Peyer's patch (tissue), 4 donors: Measurements from ENCODE around the gene MDN1. TPM values are rescaled to one million over a fixed set of nuclear protein-coding genes. Genes with fewer than 3 reads are reported as not detected.

Experiments
- DNase-seq, 3 donors: peaks; one replicate each; pipeline ENCODE4 v3.0.0-alpha.2; 2017 to 2019
- H3K27ac ChIP-seq, 4 donors: fragments of 200-600 bp; sonication (generic); one replicate each; pipeline ENCODE4 v1.5.1; 2016 to 2019
- H3K27me3 ChIP-seq, 2 donors: fragments of 200-600 bp; sonication (generic); one replicate each; pipeline ENCODE4 v1.5.1; 2019
- H3K36me3 ChIP-seq, 3 donors: fragments of 200-600 bp; sonication (generic); one replicate each; pipeline ENCODE4 v1.5.1; 2016 to 2019
- H3K4me1 ChIP-seq, 4 donors: fragments of 200-600 bp; sonication (generic); one replicate each; pipeline ENCODE4 v1.5.1; 2016 to 2019
- H3K4me3 ChIP-seq, 4 donors: fragments of 200-600 bp; sonication (generic); 1 replicate in 3 of 4; 2 replicates in 1 of 4; pipeline ENCODE4 v1.5.1; 2016 to 2019; ENCODE audit warnings: mild to moderate bottlenecking in 1 of 4
- H3K9me3 ChIP-seq, 4 donors: fragments of 200-600 bp; sonication (generic); one replicate each; pipeline ENCODE4 v1.5.1; 2016 to 2019; ENCODE audit warnings: mild to moderate bottlenecking in 1 of 4
- CTCF ChIP-seq, 6 experiments: fragments of 450-650 bp in 4 of 6; fragments of 200-600 bp in 2 of 6; sonication (generic) in 1 of 6; IDR thresholded peaks; one replicate each; pipeline ENCODE4 v1.5.1; 2017 to 2019; ENCODE audit warnings: antibody characterized with exemption in 6 of 6, mild to moderate bottlenecking in 3 of 6, moderate library complexity in 1 of 6
- POLR2A ChIP-seq, 2 donors: fragments of 450-650 bp; IDR thresholded peaks; one replicate each; pipeline ENCODE4 v1.5.1; 2017; ENCODE audit warnings: antibody characterized with exemption in 2 of 2, mild to moderate bottlenecking in 2 of 2, moderate library complexity in 2 of 2
- small RNA-seq, 2 donors: library from RNA; depleted of rRNA; stranded (forward); fragments of <200 nt; gene quantifications; one replicate each; pipeline ENCODE3, GENCODE V24; 2016
- total RNA-seq, 4 donors: library from RNA; depleted of rRNA; stranded (reverse); fragments of >200 nt; gene quantifications; one replicate each; pipeline ENCODE4 v1.1.0, GENCODE V29; 2016

Gene MDN1
- total RNA-seq, 4 donors from 2014 or later: 19.6 to 62.7 (median 35.5) TPM

DNA sequence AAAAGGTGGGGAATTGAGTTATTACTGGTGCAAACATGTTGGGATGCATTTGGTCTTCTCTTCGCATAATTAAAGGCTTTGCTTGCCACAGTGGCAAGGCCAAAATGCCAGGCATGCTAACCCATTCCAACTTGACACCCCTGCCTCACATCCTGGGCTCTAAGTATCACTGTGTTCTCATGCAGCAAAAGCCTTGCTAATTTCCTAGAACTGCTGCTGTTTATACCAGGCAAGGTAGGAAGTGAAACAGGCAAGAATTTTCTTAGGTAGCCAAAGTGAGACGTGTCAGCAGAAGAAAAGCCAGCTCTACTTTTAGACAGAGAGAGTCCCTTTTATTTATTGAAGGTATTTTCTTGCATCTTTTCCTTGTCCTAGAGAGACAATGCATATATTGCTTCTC is 222.2 kb downstream of the MDN1 start:
- Histone ChIP-seq H3K4me3 (no peak overlapping the region), H3K27ac (no peak overlapping the region), H3K9me3 (no peaks in the 10 kb centered on the region), H3K4me1 (no peaks in the 10 kb centered on the region), H3K27me3 (no peaks in the 10 kb centered on the region), H3K36me3 (no peaks in the 10 kb centered on the region)
- DNase-seq: no peak
- TF ChIP-seq CTCF (IDR thresholded peaks at IDR 0.05): no peak
- TF ChIP-seq POLR2A (IDR thresholded peaks at IDR 0.05): no peak

- Histone ChIP-seq H3K36me3 (no peaks in the 10 kb centered on the region), H3K27ac (no peak overlapping the region)
- DNase-seq: no peak
These were observed 223.1 kb downstream of the MDN1 start for GRCh38 chr6:89596484-89596883.

DNA sequence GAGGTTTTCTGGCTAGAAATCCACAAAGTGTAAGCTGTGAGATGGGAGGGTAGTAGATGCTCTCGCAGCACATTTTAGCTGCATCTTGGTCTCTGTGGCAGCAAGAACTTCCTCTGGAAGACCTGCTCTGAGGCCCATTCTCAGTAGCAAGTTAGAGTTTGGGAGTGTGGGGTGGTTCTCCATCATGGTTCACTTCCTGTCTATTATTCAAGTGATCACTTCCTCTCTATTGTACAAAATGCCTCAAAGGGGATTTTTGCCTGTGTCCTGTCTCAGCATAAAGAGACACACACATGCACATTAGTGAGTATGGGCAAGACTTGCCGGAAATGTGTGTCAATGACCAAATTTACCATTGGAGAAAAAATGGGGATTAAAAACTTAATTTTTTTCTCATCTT is 223.5 kb downstream of the MDN1 start:
- no peaks in the 10 kb centered on the region for H3K36me3 ChIP-seq
- no peak for TF ChIP-seq POLR2A (IDR thresholded peaks at IDR 0.05)
- no peak for TF ChIP-seq CTCF (IDR thresholded peaks at IDR 0.05)
- DNase-seq: no peak
- H3K9me3 ChIP-seq: no peaks in the 10 kb centered on the region
- no peaks in the 10 kb centered on the region for H3K27me3 ChIP-seq
- H3K27ac ChIP-seq: no peak overlapping the region
- H3K4me3 ChIP-seq: no peak overlapping the region
- no peaks in the 10 kb centered on the region for H3K4me1 ChIP-seq

More at GRCh38 chr6:89596484-89596883, 223.1 kb downstream of the MDN1 start:
- H3K9me3 ChIP-seq: no peaks in the 10 kb centered on the region
- no peak overlapping the region for H3K4me3 ChIP-seq
- H3K4me1 ChIP-seq: no peaks in the 10 kb centered on the region
- no peak for TF ChIP-seq POLR2A (IDR thresholded peaks at IDR 0.05)
- H3K27me3 ChIP-seq: no peaks in the 10 kb centered on the region

Small RNA genes within 50 kb of the gene (small RNA-seq; reads per million reads assigned to genes)
- gene DNAJC19P6 (0 reads per million in 2 donors), gene RF00019 (0 reads per million in 2 donors)

Other genes starting within 250 kb of the MDN1 start
- 10 to 100 TPM; 10.3 to 24.8 (median 11.5) TPM for gene LYRM2, start 181.0 kb downstream of the MDN1 start, total RNA-seq
- 10 to 100 TPM; 15.9 to 33.0 (median 19.2) TPM for gene CASP8AP2, start 10.1 kb upstream of the MDN1 start, total RNA-seq
- gene GJA10, start 74.7 kb upstream of the MDN1 start, total RNA-seq: not detected